BE2C (cell line): ENCODE data around the gene PHF21B.

Experiments used
- DNase-seq: peaks from one replicate; pipeline ENCODE4 v3.0.0-alpha.2; 2020
- H3K27me3 ChIP-seq: fragments of 250-450 bp; sonication (Bioruptor Pico); 2 replicates; pipeline ENCODE4 v1.5.1; 2020; ENCODE audit warnings: mild to moderate bottlenecking
- H3K36me3 ChIP-seq: fragments of 250-450 bp; sonication (Bioruptor Pico); 2 replicates; pipeline ENCODE4 v1.5.1; 2020; ENCODE audit warnings: mild to moderate bottlenecking
- H3K4me1 ChIP-seq: fragments of 250-450 bp; sonication (Bioruptor Pico); 2 replicates; pipeline ENCODE4 v1.5.1; 2020
- H3K4me3 ChIP-seq: 2 replicates; pipeline ENCODE4 v1.5.1; 2011; ENCODE audit warnings: low read depth, low read length
- H3K9me3 ChIP-seq: fragments of 250-450 bp; sonication (Bioruptor Pico); 2 replicates; pipeline ENCODE4 v1.5.1; 2020
- TF ChIP-seq, protein P1 (sequence below): IDR thresholded peaks from 2 replicates; pipeline ENCODE4 v1.5.1; 2012; ENCODE audit warnings: mild to moderate bottlenecking, low read depth, low read length

Gene PHF21B

DNA sequence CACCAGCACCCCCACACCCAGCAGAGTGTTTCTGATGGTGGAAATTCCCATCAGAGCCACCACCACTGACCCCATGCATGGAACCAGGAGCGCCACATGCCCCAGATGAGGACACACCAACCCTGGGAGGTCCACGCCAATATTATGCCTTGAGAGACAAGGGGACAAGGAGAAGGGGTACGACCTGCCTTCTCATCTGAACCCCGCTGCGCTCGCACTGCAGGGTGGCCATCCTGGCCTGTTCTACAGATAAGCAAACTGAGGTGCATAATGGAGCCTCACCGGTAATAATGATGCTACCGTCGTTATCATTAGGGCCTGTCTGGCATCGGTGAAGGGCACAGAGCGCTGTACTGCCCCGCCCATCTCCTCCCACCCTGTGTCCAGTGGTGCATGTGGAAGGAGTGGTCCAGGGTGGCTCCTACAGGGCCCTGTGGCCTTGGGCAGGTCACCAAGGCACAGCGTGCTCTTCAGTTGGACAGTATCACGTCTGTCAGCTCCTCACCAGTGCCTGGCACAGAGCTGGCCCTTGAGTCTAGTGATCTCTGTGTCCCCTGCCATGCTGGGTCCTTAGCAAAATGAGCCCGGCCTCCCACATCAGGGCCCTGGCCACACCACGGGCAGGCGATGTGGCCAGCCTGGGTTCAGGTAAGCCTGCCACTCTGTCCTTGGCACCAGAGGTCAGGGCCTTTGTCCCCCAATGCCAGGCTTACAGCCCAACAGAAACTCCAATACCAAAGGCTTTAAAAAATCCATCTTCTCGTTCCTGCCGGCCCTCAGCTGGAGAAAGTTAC is 92.2 kb downstream of the PHF21B start:
- Histone ChIP-seq H3K27me3 (no peaks in the 10 kb centered on the region), H3K9me3 (no peaks in the 10 kb centered on the region), H3K36me3 (peaks cover 10% of the 10 kb centered on the region), H3K4me3 (no peak overlapping the region), H3K4me1 (no peaks in the 10 kb centered on the region)
- no peak for DNase-seq
- TF ChIP-seq, protein P1, sequence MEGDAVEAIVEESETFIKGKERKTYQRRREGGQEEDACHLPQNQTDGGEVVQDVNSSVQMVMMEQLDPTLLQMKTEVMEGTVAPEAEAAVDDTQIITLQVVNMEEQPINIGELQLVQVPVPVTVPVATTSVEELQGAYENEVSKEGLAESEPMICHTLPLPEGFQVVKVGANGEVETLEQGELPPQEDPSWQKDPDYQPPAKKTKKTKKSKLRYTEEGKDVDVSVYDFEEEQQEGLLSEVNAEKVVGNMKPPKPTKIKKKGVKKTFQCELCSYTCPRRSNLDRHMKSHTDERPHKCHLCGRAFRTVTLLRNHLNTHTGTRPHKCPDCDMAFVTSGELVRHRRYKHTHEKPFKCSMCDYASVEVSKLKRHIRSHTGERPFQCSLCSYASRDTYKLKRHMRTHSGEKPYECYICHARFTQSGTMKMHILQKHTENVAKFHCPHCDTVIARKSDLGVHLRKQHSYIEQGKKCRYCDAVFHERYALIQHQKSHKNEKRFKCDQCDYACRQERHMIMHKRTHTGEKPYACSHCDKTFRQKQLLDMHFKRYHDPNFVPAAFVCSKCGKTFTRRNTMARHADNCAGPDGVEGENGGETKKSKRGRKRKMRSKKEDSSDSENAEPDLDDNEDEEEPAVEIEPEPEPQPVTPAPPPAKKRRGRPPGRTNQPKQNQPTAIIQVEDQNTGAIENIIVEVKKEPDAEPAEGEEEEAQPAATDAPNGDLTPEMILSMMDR, result no peak

DNA sequence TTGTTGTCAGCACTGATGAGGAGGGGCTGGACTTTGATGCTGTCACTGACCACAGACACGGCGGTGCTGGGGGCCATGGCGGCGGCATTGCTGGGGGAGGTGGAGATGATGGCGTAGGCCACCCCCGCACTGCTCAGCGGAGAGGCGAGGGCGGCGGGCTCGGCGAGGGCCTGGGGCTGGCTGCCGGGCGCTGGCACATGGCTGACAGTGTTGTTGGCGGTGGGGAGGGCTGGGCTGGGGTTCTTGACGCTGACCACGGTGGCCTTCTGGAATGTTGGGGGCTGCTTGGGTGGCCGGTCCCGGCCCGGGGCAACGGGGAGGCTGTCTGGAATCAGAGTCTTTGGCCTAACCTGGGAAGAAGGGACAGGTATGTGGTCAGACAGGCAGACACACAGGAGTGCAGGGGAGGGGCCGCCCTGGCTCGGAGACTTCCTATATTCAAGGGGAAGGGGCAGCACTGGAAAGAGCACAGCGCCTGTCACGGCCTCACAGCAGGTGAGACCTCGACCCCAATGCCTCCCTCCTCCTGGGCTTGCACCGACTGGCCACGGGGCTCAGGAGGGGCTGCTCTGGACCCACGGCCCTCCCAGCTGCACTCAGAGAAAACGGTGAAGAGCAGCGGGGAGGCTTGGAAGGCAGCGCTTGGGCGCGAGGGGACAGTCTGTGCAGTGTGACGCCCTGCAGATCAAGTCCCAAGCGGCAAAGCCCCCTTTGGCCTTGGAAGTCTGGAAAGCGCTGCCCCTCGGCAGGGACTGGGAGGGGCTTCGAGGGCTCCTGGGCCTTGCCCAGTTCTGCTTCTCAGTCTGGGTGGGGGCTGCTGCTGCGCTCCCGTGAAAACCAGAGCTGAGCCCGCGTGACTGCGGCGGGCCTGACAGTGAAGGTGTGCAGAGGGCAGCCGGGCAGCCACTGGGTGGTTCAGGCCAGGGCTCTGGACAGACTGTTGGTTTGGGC is 93.2 kb downstream of the PHF21B start:
- Histone ChIP-seq H3K27me3 (no peaks in the 10 kb centered on the region), H3K36me3 (peaks cover 17% of the 10 kb centered on the region), H3K9me3 (no peaks in the 10 kb centered on the region), H3K4me1 (no peaks in the 10 kb centered on the region), H3K4me3 (no peak overlapping the region)
- TF ChIP-seq, protein P1, result no peak
- no peak for DNase-seq

DNA sequence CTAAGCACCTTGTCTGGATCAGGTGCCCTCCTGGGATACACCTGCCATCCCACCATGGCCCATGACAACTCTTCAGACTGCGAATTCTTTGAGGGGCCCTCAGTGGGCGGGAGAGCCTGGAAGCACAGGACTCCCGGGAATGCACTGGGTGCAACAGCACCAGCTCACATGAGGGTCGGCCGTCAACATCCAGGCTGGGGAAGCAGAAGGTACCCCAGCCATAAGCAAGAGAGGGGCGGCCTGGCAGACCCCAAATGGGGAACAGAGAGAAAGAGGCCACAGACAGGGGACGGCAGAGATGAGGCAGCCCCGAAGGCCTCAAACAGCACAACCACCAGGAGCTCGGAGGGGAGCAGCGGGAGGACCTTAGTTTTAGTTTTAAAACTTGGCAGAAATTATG is 94.4 kb downstream of the PHF21B start:
- no peaks in the 10 kb centered on the region for H3K27me3 ChIP-seq
- H3K36me3 ChIP-seq, result peaks cover 26% of the 10 kb centered on the region
- no peak for DNase-seq
- no peaks in the 10 kb centered on the region for H3K9me3 ChIP-seq
- no peak overlapping the region for H3K4me3 ChIP-seq
- H3K4me1 ChIP-seq, result no peaks in the 10 kb centered on the region
- TF ChIP-seq, protein P1, result no peak

DNA sequence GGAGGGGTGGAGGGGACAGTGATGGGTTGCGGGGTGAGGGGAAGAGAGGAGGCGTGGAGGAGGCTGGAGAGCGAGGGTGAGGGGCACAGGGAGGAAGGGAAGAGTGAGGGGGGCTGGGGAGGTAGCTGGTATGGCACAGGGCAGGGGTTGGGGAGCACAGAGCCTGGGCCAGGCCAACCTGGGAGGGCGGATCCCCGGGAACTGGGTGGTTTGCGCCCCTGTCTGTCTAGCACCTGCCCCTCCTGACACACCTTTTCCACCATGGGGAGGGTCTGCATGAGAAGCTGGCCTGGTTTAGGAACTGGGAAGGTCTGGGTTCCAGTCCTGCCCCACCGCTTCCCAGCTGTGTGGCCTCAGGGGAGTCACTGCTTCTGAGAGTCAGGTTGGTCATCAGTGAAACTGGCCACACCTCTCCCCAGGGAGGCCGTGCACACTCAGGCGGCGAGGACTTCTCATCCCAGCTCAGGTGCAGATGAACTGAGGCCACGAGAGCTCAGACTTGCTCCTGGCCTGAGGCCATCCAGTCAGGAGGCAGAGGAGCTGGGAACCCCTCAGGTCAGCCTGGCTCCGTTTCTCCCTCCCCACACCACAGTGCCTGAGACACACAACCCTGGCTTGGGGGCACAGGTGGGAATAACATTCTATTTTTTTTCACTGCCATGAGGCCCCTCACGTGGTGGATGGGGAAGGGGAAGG is 95.6 kb downstream of the PHF21B start:
- Histone ChIP-seq H3K9me3 (no peaks in the 10 kb centered on the region), H3K4me1 (no peaks in the 10 kb centered on the region), H3K27me3 (no peaks in the 10 kb centered on the region), H3K36me3 (peaks cover 29% of the 10 kb centered on the region), H3K4me3 (no peak overlapping the region)
- TF ChIP-seq, protein P1, result no peak
- DNase-seq, result no peak

DNA sequence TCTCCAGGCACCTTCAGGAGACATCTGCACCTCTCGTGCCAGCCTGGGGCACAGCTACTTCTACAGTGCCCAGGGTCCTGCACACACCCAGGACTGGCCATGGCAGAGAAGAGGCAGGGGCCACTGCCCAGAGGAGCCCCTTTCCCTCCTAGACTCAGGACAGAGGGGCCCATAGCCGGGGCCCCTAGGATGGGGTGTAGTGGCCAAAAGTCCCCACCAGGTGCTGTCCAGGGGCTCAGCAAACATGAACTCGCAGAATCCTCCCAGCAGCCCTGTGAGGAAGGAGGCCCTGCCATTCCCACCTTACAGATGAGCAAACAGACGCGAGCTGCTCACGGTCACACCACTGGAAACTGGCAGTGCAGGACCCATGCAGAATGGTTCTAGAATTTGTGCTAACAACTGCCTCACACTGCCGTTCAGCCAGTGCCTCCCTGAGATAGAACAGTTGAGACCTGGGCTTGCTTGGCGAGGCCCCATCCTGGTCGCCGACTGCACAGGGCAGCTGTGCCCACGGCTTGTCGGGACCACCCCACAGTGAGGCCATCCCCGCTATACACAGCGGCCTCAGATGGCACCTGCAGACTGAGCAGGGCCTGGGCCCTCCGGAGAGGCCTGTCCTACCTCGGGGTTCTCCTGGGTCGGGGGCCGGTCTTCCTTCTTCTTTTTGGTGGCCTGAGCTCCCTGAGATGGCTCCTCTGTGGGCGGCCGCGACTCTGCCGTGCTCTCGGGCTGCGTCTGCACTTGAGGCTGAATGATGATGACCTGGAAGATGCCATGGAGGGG is 96.4 kb downstream of the PHF21B start:
- H3K4me1 ChIP-seq, result no peaks in the 10 kb centered on the region
- peaks cover 29% of the 10 kb centered on the region for H3K36me3 ChIP-seq
- no peaks in the 10 kb centered on the region for H3K27me3 ChIP-seq
- TF ChIP-seq, protein P1, result no peak
- no peaks in the 10 kb centered on the region for H3K9me3 ChIP-seq
- no peak for DNase-seq
- H3K4me3 ChIP-seq, result no peak overlapping the region
